IPS-NIHi11 (cell line): ENCODE results near the gene DYRK2.

Experiments
- DNase-seq: peaks from one replicate; pipeline ENCODE4 v3.0.0; 2012; ENCODE audit warnings: mixed read lengths, low spot score

The DYRK2 gene

GRCh38 chr12:67705394-67706370 lies 57.1 kb downstream of the DYRK2 start:
- no peak for DNase-seq

GRCh38 chr12:67709367-67709954 lies 60.9 kb downstream of the DYRK2 start:
- DNase-seq = no peak

DNA sequence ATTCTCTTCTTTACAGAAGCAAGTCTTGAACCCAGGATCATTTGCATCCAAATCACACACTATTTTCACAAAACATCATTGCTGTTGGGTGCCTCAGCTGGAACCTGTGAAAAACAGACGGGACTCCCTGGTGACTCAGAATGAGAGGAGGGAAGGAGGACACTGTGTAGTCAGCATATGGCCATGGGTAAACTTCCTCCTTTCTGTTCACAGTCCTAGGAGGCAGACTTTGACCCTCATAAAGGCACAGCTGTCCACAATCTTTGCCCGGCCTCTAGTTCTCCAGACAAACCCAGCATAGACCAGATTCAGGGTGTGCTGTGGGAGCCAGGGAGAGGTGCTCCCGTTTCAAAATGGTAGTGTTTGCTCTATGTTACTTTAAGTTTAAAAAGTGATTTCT lies 62.0 kb downstream of the DYRK2 start:
- no peak for DNase-seq

DNA sequence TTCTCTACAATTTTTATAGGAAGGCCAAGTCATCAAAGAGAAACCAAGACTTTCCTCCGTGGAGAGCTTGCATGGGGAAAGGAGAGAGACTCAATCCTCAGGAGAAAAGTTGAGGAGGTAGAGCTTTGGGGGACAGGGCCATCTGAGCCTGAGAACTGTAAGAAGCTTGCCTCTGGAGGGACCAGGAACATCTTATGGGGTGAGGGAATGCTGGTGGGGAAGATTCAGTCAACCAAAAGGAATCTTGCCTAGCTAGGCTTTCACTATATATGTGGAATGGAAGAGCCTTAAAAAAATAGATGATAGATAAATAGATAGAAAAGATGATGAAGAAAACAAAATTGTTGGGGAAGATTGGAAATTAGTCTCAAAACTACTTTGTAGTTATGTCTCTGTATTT lies 63.5 kb downstream of the DYRK2 start:
- DNase-seq = no peak

- no peak for DNase-seq
Measured at GRCh38 chr12:67714648-67715047, 66.1 kb downstream of the DYRK2 start.
